B cell (primary cell): ENCODE measurements around the gene TWNK.

Experiments used
- EZH2 ChIP-seq: IDR thresholded peaks from 2 replicates; pipeline ENCODE4 v1.6.1; 2012; ENCODE audit warnings: borderline replicate concordance, low read depth, mild to moderate bottlenecking, moderate library complexity, low read length; ENCODE audit not compliant: insufficient read depth, poor library complexity, severe bottlenecking
- TF ChIP-seq, protein P1 (sequence below): fragments of 200-600 bp; IDR thresholded peaks from one replicate; pipeline ENCODE4 v1.8.0; 2022; ENCODE audit warnings: antibody characterized with exemption, mild to moderate bottlenecking

DNA sequence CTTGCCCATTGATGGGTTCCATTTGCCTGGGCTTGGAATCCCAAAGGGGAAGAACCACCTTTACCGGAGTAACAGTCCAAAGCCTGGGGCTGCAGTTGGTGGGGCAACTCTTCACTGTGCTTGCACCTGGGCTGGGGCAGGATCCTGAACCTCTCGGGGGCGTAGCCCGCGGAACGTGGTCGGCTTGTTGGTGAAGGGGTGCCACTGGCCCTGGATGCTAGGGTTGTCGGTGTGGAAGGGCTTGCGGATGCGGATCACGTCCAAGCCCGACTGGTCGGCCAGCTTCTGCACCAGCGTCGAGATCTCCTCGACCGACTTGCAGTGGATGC lies 756 bp upstream of the TWNK start:
- TF ChIP-seq, protein P1, sequence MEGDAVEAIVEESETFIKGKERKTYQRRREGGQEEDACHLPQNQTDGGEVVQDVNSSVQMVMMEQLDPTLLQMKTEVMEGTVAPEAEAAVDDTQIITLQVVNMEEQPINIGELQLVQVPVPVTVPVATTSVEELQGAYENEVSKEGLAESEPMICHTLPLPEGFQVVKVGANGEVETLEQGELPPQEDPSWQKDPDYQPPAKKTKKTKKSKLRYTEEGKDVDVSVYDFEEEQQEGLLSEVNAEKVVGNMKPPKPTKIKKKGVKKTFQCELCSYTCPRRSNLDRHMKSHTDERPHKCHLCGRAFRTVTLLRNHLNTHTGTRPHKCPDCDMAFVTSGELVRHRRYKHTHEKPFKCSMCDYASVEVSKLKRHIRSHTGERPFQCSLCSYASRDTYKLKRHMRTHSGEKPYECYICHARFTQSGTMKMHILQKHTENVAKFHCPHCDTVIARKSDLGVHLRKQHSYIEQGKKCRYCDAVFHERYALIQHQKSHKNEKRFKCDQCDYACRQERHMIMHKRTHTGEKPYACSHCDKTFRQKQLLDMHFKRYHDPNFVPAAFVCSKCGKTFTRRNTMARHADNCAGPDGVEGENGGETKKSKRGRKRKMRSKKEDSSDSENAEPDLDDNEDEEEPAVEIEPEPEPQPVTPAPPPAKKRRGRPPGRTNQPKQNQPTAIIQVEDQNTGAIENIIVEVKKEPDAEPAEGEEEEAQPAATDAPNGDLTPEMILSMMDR: no peak
- TF ChIP-seq EZH2: no peak
